ENCODE data around the gene EYA2. TPM values are rescaled to one million over a fixed set of nuclear protein-coding genes. Genes with fewer than 3 reads are reported as not detected.

The EYA2 gene
- total and polyA plus RNA-seq, 7 donors, result 1.2 to 11.8 (median 3.3) TPM

DNA sequence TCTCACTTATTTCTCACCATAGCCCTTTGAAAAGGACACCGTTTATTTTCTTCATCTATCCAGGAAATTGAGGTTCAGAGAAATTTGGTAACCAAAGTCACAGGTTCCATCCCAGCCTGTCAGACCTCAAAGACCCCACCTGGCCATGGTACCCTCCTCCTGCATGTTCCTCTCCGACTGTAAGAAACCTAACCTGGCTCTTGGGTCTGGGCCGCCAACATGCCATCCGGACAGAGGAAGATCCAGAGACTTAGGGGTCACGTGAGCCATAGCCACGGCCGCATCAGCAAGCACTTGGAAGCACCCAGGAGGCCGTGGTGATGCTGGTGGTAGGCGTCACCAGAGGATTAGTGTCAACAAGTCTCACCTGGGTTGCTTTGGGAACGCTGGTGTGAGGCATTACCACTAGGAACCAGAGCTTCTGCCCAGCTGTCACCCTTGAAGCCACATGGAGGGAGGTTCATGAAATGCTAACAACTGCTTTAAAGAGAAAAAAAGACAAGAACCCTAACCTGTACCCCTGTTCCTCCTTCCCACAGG lies 177.1 kb downstream of the EYA2 start:
- peaks cover 0 to 5% (median 0%) of the 10 kb centered on the region in 4 donors for H3K36me3 ChIP-seq
- WGBS, 2 donors, result 91 to 94% methylated on average over 10 of the region's 10 CpGs
- no peaks in the 10 kb centered on the region for H3K27me3 ChIP-seq
- peaks cover 7 to 24% (median 15%) of the 10 kb centered on the region in 4 donors for H3K9me3 ChIP-seq
- no peak for DNase-seq
- no peak overlapping the region for H3K27ac ChIP-seq
- TF ChIP-seq POLR2AphosphoS5 (IDR thresholded peaks at IDR 0.05) (no peak), EP300 (IDR thresholded peaks at IDR 0.05) (no peak), POLR2A (IDR thresholded peaks at IDR 0.05) (no peak)
- TF ChIP-seq, protein P1, sequence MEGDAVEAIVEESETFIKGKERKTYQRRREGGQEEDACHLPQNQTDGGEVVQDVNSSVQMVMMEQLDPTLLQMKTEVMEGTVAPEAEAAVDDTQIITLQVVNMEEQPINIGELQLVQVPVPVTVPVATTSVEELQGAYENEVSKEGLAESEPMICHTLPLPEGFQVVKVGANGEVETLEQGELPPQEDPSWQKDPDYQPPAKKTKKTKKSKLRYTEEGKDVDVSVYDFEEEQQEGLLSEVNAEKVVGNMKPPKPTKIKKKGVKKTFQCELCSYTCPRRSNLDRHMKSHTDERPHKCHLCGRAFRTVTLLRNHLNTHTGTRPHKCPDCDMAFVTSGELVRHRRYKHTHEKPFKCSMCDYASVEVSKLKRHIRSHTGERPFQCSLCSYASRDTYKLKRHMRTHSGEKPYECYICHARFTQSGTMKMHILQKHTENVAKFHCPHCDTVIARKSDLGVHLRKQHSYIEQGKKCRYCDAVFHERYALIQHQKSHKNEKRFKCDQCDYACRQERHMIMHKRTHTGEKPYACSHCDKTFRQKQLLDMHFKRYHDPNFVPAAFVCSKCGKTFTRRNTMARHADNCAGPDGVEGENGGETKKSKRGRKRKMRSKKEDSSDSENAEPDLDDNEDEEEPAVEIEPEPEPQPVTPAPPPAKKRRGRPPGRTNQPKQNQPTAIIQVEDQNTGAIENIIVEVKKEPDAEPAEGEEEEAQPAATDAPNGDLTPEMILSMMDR (IDR thresholded peaks at IDR 0.05), result no peak
- intact Hi-C loops (cut with DNase I), result no loop called here
- H3K4me3 ChIP-seq, result no peak overlapping the region
- no peaks in the 10 kb centered on the region for H3K4me1 ChIP-seq

DNA sequence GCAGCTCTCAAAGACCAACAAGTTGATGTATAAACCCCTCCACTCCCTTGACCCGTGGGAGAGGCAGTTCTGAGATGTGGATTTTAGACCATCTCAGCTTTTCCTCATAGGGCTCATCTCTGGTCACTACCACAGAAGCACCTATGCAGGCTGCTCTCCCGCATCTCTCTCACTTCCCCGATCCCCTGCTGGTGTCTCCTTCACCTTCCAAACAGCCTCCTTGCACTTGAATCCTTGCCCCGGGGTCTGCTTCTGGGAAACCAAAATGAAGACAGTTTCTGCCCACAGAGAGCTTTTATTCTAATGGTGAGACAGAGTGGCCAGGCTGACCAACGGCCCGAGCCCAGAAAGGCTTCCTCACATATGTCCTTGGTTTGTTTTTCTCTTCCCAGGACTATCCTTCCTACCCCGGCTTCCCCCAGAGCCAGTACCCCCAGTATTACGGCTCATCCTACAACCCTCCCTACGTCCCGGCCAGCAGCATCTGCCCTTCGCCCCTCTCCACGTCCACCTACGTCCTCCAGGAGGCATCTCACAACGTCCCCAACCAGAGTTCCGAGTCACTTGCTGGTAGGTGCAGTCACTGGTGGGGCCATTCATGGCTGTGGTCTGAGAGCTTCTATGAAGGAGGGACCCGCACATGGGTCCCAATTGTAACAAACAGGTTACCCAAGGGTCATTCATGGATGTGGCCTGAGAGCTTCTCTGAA lies 179.3 kb downstream of the EYA2 start:
- Histone ChIP-seq H3K4me3 (no peak overlapping the region), H3K27me3 (no peaks in the 10 kb centered on the region), H3K27ac (no peak overlapping the region), H3K9me3 (peaks cover 0 to 7% (median 3%) of the 10 kb centered on the region in 4 donors), H3K4me1 (no peaks in the 10 kb centered on the region), H3K36me3 (peaks cover 0 to 5% (median 0%) of the 10 kb centered on the region in 4 donors)
- TF ChIP-seq, protein P1 (IDR thresholded peaks at IDR 0.05), result no peak
- DNase-seq, result no peak
- intact Hi-C loops (cut with DNase I), result no loop called here
- 93 to 95% methylated on average over 16 of the region's 16 CpGs for WGBS, 2 donors

DNA sequence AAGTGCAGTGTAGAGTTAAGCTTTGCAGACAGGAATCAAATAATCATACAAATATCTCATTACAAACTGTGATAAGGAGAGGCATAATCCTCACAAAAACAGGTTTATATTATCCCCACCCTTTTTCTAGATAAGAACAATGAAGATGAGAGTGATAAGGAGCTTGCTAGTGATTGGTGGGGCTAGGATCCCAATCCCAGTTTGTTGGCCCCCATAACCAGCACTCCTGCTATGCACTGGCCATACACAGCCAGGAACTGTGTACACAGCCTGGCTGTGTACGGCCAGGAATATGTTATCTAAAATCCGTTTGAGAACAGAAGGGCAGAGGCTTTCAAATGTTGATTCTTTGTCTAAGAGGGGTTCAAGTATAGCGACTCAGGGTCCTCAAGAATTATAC lies 180.6 kb downstream of the EYA2 start:
- WGBS, 2 donors, result 15 to 66% methylated on average over 3 of the region's 3 CpGs
- TF ChIP-seq, protein P1 (IDR thresholded peaks at IDR 0.05), result no peak
- TF ChIP-seq POLR2AphosphoS5 (IDR thresholded peaks at IDR 0.05) (no peak), POLR2A (IDR thresholded peaks at IDR 0.05) (no peak)
- no peak overlapping the region for H3K4me3 ChIP-seq
- H3K9me3 ChIP-seq, result peaks cover 0 to 7% (median 3%) of the 10 kb centered on the region in 4 donors
- peaks cover 0 to 5% (median 0%) of the 10 kb centered on the region in 4 donors for H3K36me3 ChIP-seq
- no peaks in the 10 kb centered on the region for H3K27me3 ChIP-seq
- intact Hi-C loops (cut with DNase I), result no loop called here
- no peak for DNase-seq
- peaks cover 0 to 7% (median 0%) of the 10 kb centered on the region in 4 donors for H3K4me1 ChIP-seq
- no peak overlapping the region for H3K27ac ChIP-seq

DNA sequence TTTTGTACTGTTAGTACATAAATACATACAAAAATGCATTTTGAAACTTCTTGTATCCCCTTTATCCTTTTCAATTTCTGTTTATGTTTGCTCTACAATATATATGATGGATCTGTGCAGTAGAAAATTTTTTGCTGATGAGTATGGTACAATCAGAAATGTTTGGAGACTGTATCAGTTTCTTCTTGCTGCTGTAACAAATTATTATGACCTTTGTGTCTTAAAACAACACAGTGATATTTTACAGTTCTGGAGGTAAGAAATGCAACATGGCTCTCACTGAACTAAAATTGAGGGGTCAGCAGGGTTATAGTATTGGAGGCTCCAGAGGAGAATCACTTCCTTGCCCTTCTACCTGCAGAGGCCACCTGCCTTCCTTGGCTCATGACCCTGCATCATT lies 184.4 kb downstream of the EYA2 start:
- Histone ChIP-seq H3K36me3 (peaks cover 0 to 5% (median 0%) of the 10 kb centered on the region in 4 donors), H3K27me3 (no peaks in the 10 kb centered on the region), H3K4me1 (peaks cover 0 to 7% (median 0%) of the 10 kb centered on the region in 4 donors), H3K4me3 (no peak overlapping the region), H3K27ac (no peak overlapping the region), H3K9me3 (peaks cover 0 to 7% (median 3%) of the 10 kb centered on the region in 4 donors)
- no peak for DNase-seq
- TF ChIP-seq POLR2A (IDR thresholded peaks at IDR 0.05) (no peak), EP300 (IDR thresholded peaks at IDR 0.05) (no peak), POLR2AphosphoS5 (IDR thresholded peaks at IDR 0.05) (no peak)
- TF ChIP-seq, protein P1 (IDR thresholded peaks at IDR 0.05), result no peak
- intact Hi-C loops (cut with DNase I), result no loop called here

Data from sigmoid colon (tissue), 7 donors.